Endodermal cell (in vitro differentiated cells): ENCODE data around the gene ZNF280D. TPM values are rescaled to one million over a fixed set of nuclear protein-coding genes. Genes with fewer than 3 reads are reported as not detected.

Source experiments
- DNase-seq: peaks from one replicate; pipeline ENCODE4 v3.0.0-alpha.2; 2017
- H3K27ac ChIP-seq: 2 replicates; pipeline ENCODE4 v1.5.1; 2013; ENCODE audit warnings: mild to moderate bottlenecking, low read depth, low read length, moderate library complexity
- H3K27me3 ChIP-seq: 2 replicates; pipeline ENCODE4 v1.6.1; 2013; ENCODE audit warnings: mild to moderate bottlenecking, low read length, moderate library complexity; ENCODE audit not compliant: insufficient read depth, control insufficient read depth, poor library complexity, severe bottlenecking
- H3K36me3 ChIP-seq: 2 replicates; pipeline ENCODE4 v1.7.0; 2013; ENCODE audit warnings: mild to moderate bottlenecking, low read length, moderate library complexity; ENCODE audit not compliant: control insufficient read depth, insufficient read depth
- H3K4me1 ChIP-seq: one replicate; pipeline ENCODE4 v1.7.0; 2013; ENCODE audit warnings: low read length; ENCODE audit not compliant: control insufficient read depth, insufficient read depth
- H3K4me3 ChIP-seq: 2 replicates; pipeline ENCODE4 v1.5.1; 2013; ENCODE audit warnings: mild to moderate bottlenecking, low read length, moderate library complexity
- H3K9ac ChIP-seq: 2 replicates; pipeline ENCODE4 v1.6.1; 2013; ENCODE audit warnings: mild to moderate bottlenecking, low read length, moderate library complexity; ENCODE audit not compliant: poor library complexity, severe bottlenecking; ENCODE audit errors: extremely low read depth
- H3K9me3 ChIP-seq: 2 replicates; pipeline ENCODE4 v1.6.1; 2013; ENCODE audit warnings: mild to moderate bottlenecking, low read length, moderate library complexity; ENCODE audit not compliant: control insufficient read depth
- H3K27ac Mint-ChIP-seq: 2 replicates; pipeline ENCODE4 v1.8.0; 2020; ENCODE audit warnings: mixed read lengths
- H3K27me3 Mint-ChIP-seq: 2 replicates; pipeline ENCODE4 v1.8.0; 2021; ENCODE audit warnings: mild to moderate bottlenecking, mixed read lengths; ENCODE audit not compliant: insufficient read depth
- H3K36me3 Mint-ChIP-seq: 2 replicates; pipeline ENCODE4 v1.8.0; 2020; ENCODE audit warnings: low read depth, mixed read lengths
- H3K4me1 Mint-ChIP-seq: 2 replicates; pipeline ENCODE4 v1.8.0; 2020; ENCODE audit warnings: mixed read lengths
- H3K4me3 Mint-ChIP-seq: 2 replicates; pipeline ENCODE4 v1.8.0; 2020; ENCODE audit warnings: mild to moderate bottlenecking, moderate library complexity, mixed read lengths
- H3K9me3 Mint-ChIP-seq: 2 replicates; pipeline ENCODE4 v1.8.0; 2020; ENCODE audit warnings: mild to moderate bottlenecking, mixed read lengths
- WGBS, 2 experiments: methylation state at CpG; one replicate each; pipeline versions ENCODE4 v1.1.5 to v1.1.7; 2013; ENCODE audit warnings: missing lambda C conversion rate in 2 of 2, mixed read lengths in 1 of 2; ENCODE audit not compliant: insufficient coverage in 1 of 2, insufficient read length in 1 of 2; 5-methylcytosine and 5-hydroxymethylcytosine counted together
- total RNA-seq, 2 donors: library from RNA; stranded (reverse); fragmentation: NEBNext Ultra II Directional in 1 of 2; extraction: Animal tissue kit (Norgen Biotek cat#: 25700) in 1 of 2; gene quantifications; 2 replicates in 1 of 2; 3 replicates in 1 of 2; pipeline ENCODE4 v1.2.1, GENCODE V29; 2021
- TF ChIP-seq, protein P1 (sequence below): fragments of 200-600 bp; sonication (generic); conservative IDR thresholded peaks from 2 replicates; pipeline ENCODE4 v1.5.0; 2021; ENCODE audit warnings: antibody characterized with exemption, mild to moderate bottlenecking

Gene ZNF280D
- total RNA-seq, 2 donors from 2014 or later, result 22.0 to 35.1 TPM

DNA sequence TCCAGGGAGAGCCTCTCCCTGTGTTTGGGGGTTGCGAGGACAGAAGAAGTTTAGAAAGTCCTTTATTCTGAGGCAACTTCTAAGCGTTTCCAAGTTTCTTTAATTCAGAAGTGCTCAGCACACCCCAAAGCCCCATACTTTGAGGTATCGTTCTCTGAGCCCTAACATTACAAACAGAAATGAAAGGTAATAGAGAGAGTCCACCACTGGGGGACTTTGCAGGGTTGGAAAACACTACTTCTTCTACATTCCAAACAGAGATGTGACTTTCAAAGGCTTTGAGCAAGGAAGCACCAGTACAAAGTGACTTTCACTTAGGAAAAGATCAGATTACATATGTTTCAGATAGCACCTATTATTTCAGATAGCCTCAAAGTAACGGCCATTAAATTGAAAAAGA is 6.2 kb upstream of the ZNF280D start:
- DNase-seq, result no peak
- Mint-ChIP-seq H3K4me3 (no peak overlapping the region), H3K27ac (no peak overlapping the region), H3K27me3 (no peaks in the 10 kb centered on the region), H3K9me3 (peaks cover 14% of the 10 kb centered on the region), H3K36me3 (no peaks in the 10 kb centered on the region), H3K4me1 (peaks cover 4% of the 10 kb centered on the region)
- WGBS, 2 experiments, result 89% methylated on average over 4 of the region's 4 CpGs
- H3K4me1 ChIP-seq, result no peaks in the 10 kb centered on the region
- TF ChIP-seq, protein P1, sequence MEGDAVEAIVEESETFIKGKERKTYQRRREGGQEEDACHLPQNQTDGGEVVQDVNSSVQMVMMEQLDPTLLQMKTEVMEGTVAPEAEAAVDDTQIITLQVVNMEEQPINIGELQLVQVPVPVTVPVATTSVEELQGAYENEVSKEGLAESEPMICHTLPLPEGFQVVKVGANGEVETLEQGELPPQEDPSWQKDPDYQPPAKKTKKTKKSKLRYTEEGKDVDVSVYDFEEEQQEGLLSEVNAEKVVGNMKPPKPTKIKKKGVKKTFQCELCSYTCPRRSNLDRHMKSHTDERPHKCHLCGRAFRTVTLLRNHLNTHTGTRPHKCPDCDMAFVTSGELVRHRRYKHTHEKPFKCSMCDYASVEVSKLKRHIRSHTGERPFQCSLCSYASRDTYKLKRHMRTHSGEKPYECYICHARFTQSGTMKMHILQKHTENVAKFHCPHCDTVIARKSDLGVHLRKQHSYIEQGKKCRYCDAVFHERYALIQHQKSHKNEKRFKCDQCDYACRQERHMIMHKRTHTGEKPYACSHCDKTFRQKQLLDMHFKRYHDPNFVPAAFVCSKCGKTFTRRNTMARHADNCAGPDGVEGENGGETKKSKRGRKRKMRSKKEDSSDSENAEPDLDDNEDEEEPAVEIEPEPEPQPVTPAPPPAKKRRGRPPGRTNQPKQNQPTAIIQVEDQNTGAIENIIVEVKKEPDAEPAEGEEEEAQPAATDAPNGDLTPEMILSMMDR, result peak; percentile 24
- no peak overlapping the region for H3K4me3 ChIP-seq
- H3K9me3 ChIP-seq, result peaks cover 15% of the 10 kb centered on the region
- no peaks in the 10 kb centered on the region for H3K27me3 ChIP-seq
- no peaks in the 10 kb centered on the region for H3K36me3 ChIP-seq
- no peak overlapping the region for H3K27ac ChIP-seq
- no peak overlapping the region for H3K9ac ChIP-seq

DNA sequence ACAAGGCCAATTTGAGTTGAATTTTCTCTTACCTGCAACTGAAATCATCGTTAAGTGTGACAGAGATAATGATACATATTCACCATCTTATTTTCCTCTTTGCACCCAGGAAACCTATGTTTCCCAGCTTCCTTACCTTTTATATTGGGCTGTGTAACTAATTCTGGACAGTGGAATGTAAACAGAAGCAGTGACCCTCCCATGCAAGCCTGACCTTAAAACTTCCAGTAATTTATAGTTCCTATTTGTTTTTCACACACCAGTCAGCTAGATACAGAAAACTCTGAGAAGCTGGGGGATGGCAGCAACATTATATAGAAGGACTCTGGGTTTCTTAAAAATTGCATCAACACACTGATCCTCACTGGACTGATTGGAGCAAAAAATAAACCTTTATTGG is 4.5 kb upstream of the ZNF280D start:
- peaks cover 2% of the 10 kb centered on the region for H3K27me3 Mint-ChIP-seq
- H3K27me3 ChIP-seq, result no peaks in the 10 kb centered on the region
- no peaks in the 10 kb centered on the region for H3K36me3 ChIP-seq
- H3K4me1 ChIP-seq, result no peaks in the 10 kb centered on the region
- 100% methylated on average over 1 of the region's 1 CpG for WGBS, 2 experiments
- H3K9ac ChIP-seq, result no peak overlapping the region
- no peak overlapping the region for H3K27ac ChIP-seq
- no peak overlapping the region for H3K4me3 Mint-ChIP-seq
- H3K4me1 Mint-ChIP-seq, result peaks cover 4% of the 10 kb centered on the region
- no peak overlapping the region for H3K27ac Mint-ChIP-seq
- H3K36me3 Mint-ChIP-seq, result peaks cover 2% of the 10 kb centered on the region
- H3K4me3 ChIP-seq, result no peak overlapping the region
- peaks cover 25% of the 10 kb centered on the region for H3K9me3 ChIP-seq
- no peak for DNase-seq
- TF ChIP-seq, protein P1, result no peak
- peaks cover 24% of the 10 kb centered on the region for H3K9me3 Mint-ChIP-seq

DNA sequence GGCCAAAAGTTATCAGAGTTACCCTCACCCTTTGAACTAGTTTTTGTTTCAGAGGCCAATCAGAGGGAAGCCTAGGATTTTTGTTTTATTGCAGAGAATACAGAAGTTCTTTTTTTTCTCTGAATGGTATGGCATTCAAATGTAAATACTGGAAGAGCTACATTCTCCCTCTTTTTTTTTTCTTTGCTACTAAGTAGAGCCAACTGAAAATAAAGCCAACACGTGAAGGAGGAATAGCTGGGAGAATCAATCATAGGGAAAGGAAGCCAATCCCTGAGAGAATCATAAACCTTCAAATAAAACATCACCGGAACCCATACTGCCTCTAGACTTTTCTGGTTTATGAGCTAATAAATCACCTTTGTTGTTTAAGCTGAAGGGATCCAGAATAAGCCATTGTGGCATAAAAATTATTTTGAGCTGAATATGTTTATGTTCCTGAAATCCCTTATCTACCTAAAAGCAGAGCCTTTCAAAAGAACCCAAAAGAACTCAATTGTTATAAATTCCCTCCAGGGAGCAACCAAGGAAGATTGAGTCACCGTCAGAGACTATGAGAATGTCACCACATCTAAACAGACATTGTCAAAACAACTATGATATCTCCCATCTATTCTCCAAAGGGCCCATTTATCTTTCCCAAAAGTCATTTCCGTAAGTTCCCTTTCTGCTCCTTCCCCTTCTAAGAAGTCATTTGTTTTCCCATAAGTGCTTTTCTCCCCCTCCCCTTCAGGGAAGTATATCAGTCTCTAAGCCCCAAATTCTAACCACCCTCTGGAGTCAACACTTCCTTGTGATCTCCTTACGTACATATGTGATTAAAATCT is 3.8 kb upstream of the ZNF280D start:
- Histone ChIP-seq H3K9me3 (peaks cover 25% of the 10 kb centered on the region), H3K4me1 (no peaks in the 10 kb centered on the region), H3K4me3 (no peak overlapping the region), H3K9ac (no peak overlapping the region), H3K36me3 (no peaks in the 10 kb centered on the region), H3K27ac (no peak overlapping the region), H3K27me3 (no peaks in the 10 kb centered on the region)
- H3K27me3 Mint-ChIP-seq, result peaks cover 4% of the 10 kb centered on the region
- H3K9me3 Mint-ChIP-seq, result peaks cover 28% of the 10 kb centered on the region
- no peak for DNase-seq
- no peak overlapping the region for H3K4me3 Mint-ChIP-seq
- H3K4me1 Mint-ChIP-seq, result peaks cover 6% of the 10 kb centered on the region
- H3K27ac Mint-ChIP-seq, result no peak overlapping the region
- TF ChIP-seq, protein P1, result no peak
- peaks cover 2% of the 10 kb centered on the region for H3K36me3 Mint-ChIP-seq
- WGBS, 2 experiments, result 66 to 90% methylated on average over 4 of the region's 5 CpGs
